HCT116 (cell line): ENCODE data around the gene DDX10. TPM values are rescaled to one million over a fixed set of nuclear protein-coding genes. Genes with fewer than 3 reads are reported as not detected.

Experiments used
- ATAC-seq: fragments of 200-7000 bp; cut with Tn5 transposase; 2 replicates; pipeline ENCODE4 v1.9.1; 2020; ENCODE audit warnings: mild to moderate bottlenecking, moderate library complexity
- BruUV-seq: library from RNA; stranded (reverse); fragments of 400-500 nt; replicated peaks from 2 replicates; lab custom pipeline; 2021; lab: Mats Ljungman, UMichigan
- CTCF ChIA-PET: fragments of 300-600 bp; sonication (Branson Sonifier 250); formaldehyde crosslinking; loops from one replicate; lab custom pipeline; 2021; ENCODE audit warnings: antibody characterized with exemption; lab: Charles Lee
- POLR2A ChIA-PET: fragments of 300-600, 350-600 bp; sonication (Branson Sonifier 250); formaldehyde crosslinking; loops from one replicate; lab custom pipeline; 2021; ENCODE audit warnings: antibody characterized with exemption; lab: Charles Lee
- RAD21 ChIA-PET, 2 experiments: fragments of 300-600 bp; sonication (Branson Sonifier 250); formaldehyde crosslinking; loops; one replicate each; lab custom pipeline; 2023; ENCODE audit warnings: low total read pairs in 2 of 2; ENCODE audit not compliant: uncharacterized antibody in 2 of 2, unreplicated experiment in 2 of 2, low non-redundant PET in 1 of 2; lab: Charles Lee
- DNase-seq: peaks from one replicate; pipeline ENCODE4 v3.0.0-alpha.2; 2010; ENCODE audit warnings: low read depth, low spot score
- H2AFZ ChIP-seq: fragments of 200-600 bp; shearing (Covaris generic), sonication (generic); 2 replicates; pipeline ENCODE4 v1.6.1; 2017; ENCODE audit warnings: low read depth, mixed run types, mixed read lengths, antibody characterized with exemption, low read length; ENCODE audit not compliant: poor library complexity, severe bottlenecking
- H3K27ac ChIP-seq: 2 replicates; pipeline ENCODE4 v1.5.1; 2012; ENCODE audit warnings: low read depth, low read length
- H3K27me3 ChIP-seq: fragments of 200-600 bp; sonication (generic); 2 replicates; pipeline ENCODE4 v1.6.1; 2016; ENCODE audit warnings: mixed run types, low read length, mixed read lengths; ENCODE audit not compliant: insufficient read depth
- H3K36me3 ChIP-seq, 2 experiments: fragments of 200-500 bp in 1 of 2; fragments of 200-600 bp in 1 of 2; sonication (Bioruptor generic) in 1 of 2; sonication (generic) in 1 of 2; 2 replicates each; pipeline versions ENCODE4 v1.5.1 to v1.6.1; 2014 to 2016; ENCODE audit warnings: low read length in 2 of 2, inconsistent platforms in 1 of 2, mixed read lengths in 1 of 2, mixed run types in 1 of 2; ENCODE audit not compliant: insufficient read depth in 2 of 2, control insufficient read depth in 1 of 2
- H3K4me1 ChIP-seq, 2 experiments: fragments of 200-600 bp in 1 of 2; sonication (generic) in 1 of 2; 2 replicates each; pipeline versions ENCODE4 v1.5.1 to v1.6.1; 2012 to 2017; ENCODE audit warnings: low read length in 2 of 2, inconsistent platforms in 1 of 2, mild to moderate bottlenecking in 1 of 2, mixed read lengths in 1 of 2, mixed run types in 1 of 2, moderate library complexity in 1 of 2; ENCODE audit not compliant: insufficient read depth in 2 of 2, control insufficient read depth in 1 of 2
- H3K4me2 ChIP-seq: fragments of 200-600 bp; sonication (generic); 2 replicates; pipeline ENCODE4 v1.6.1; 2017; ENCODE audit warnings: mixed run types, low read length, mixed read lengths
- H3K4me3 ChIP-seq, 2 experiments: fragments of 200-600 bp in 1 of 2; sonication (generic) in 1 of 2; replicated peaks in 1 of 2; 2 replicates each; pipeline ENCODE4 v1.5.1; 2011 to 2016; ENCODE audit warnings: low read length in 2 of 2, control low read depth in 1 of 2, low read depth in 1 of 2, mild to moderate bottlenecking in 1 of 2, mixed read lengths in 1 of 2, mixed run types in 1 of 2
- H3K79me2 ChIP-seq: fragments of 200-600 bp; sonication (generic); 2 replicates; pipeline ENCODE4 v1.6.1; 2017; ENCODE audit warnings: mild to moderate bottlenecking, mixed run types, low read length, moderate library complexity, mixed read lengths; ENCODE audit not compliant: insufficient read depth
- H3K9ac ChIP-seq: fragments of 200-600 bp; sonication (generic); 2 replicates; pipeline ENCODE4 v1.6.1; 2016; ENCODE audit warnings: low read length, mixed read lengths
- H3K9me2 ChIP-seq: fragments of 200-600 bp; sonication (generic), shearing (Covaris generic); 2 replicates; pipeline ENCODE4 v1.6.1; 2017; ENCODE audit warnings: mixed run types, mild to moderate bottlenecking, moderate library complexity; ENCODE audit not compliant: insufficient read depth
- H3K9me3 ChIP-seq, 2 experiments: fragments of 200-500 bp in 1 of 2; fragments of 200-600 bp in 1 of 2; sonication (Bioruptor generic) in 1 of 2; sonication (generic) in 1 of 2; 2 replicates each; pipeline ENCODE4 v1.6.1; 2014 to 2017; ENCODE audit warnings: low read length in 2 of 2, mixed read lengths in 2 of 2, inconsistent platforms in 1 of 2, low read depth in 1 of 2, mild to moderate bottlenecking in 1 of 2, mixed run types in 1 of 2, moderate library complexity in 1 of 2; ENCODE audit not compliant: control insufficient read depth in 1 of 2, insufficient read depth in 1 of 2
- H4K20me1 ChIP-seq: fragments of 200-600 bp; sonication (generic), shearing (Covaris generic); 2 replicates; pipeline ENCODE4 v1.6.1; 2017; ENCODE audit warnings: mixed run types, mild to moderate bottlenecking, moderate library complexity; ENCODE audit not compliant: insufficient read depth
- ATF3 ChIP-seq: IDR thresholded peaks from 2 replicates; pipeline ENCODE4 v1.6.1; 2012
- CBX3 ChIP-seq: IDR thresholded peaks from 2 replicates; pipeline ENCODE4 v1.6.1; 2012; ENCODE audit warnings: low read depth
- CEBPB ChIP-seq: IDR thresholded peaks from 2 replicates; pipeline ENCODE4 v1.6.1; 2012; ENCODE audit warnings: low read depth
- EGR1 ChIP-seq: IDR thresholded peaks from 2 replicates; pipeline ENCODE4 v1.6.1; 2012; ENCODE audit warnings: low read depth
- FOSL1 ChIP-seq: IDR thresholded peaks from 2 replicates; pipeline ENCODE4 v1.6.1; 2012; ENCODE audit warnings: low read depth
- JUND ChIP-seq: IDR thresholded peaks from 2 replicates; pipeline ENCODE4 v1.6.1; 2012
- MAX ChIP-seq: IDR thresholded peaks from 2 replicates; pipeline ENCODE4 v1.6.1; 2012
- RAD21 ChIP-seq: IDR thresholded peaks from 2 replicates; pipeline ENCODE4 v1.6.1; 2012; ENCODE audit warnings: low read depth, mild to moderate bottlenecking
- SIN3A ChIP-seq: IDR thresholded peaks from 2 replicates; pipeline ENCODE4 v1.6.1; 2012; ENCODE audit warnings: low read depth
- SP1 ChIP-seq: IDR thresholded peaks from 2 replicates; pipeline ENCODE4 v1.6.1; 2012; ENCODE audit warnings: low read depth
- SRF ChIP-seq: IDR thresholded peaks from 2 replicates; pipeline ENCODE4 v1.6.1; 2012; ENCODE audit warnings: low read depth
- TCF7L2 ChIP-seq: IDR thresholded peaks from 2 replicates; pipeline ENCODE4 v1.7.0; 2011; ENCODE audit warnings: borderline replicate concordance, inconsistent platforms; ENCODE audit not compliant: insufficient read depth, insufficient read length; ENCODE audit errors: extremely low read depth
- ZBTB33 ChIP-seq: IDR thresholded peaks from 2 replicates; pipeline ENCODE4 v1.6.1; 2011; ENCODE audit warnings: mild to moderate bottlenecking, low read length, moderate library complexity; ENCODE audit not compliant: insufficient replicate concordance; ENCODE audit errors: extremely low read depth
- intact Hi-C: fragments of 100-400 bp; cut with micrococcal nuclease; formaldehyde crosslinking; loops from 2 replicates; pipeline ENCODE4 v1.10.0; 2022
- total RNA-seq: library from RNA; stranded (reverse); gene quantifications from one replicate; pipeline ENCODE4 v1.2.1, GENCODE V29; 2021; ENCODE audit not compliant: unreplicated experiment

DDX10 gene
- total RNA-seq, 1 experiment from 2014 or later, result 66.5 TPM

- H3K4me2 ChIP-seq, result peak overlapping the region; percentile 77
These were observed 232.2 kb downstream of the DDX10 start for GRCh38 chr11:108897071-108897481.

More at GRCh38 chr11:108897071-108897481, 232.2 kb downstream of the DDX10 start:
- peak overlapping the region in 1 of 2 experiments; percentile 29; a peak in 2 of 4 replicates for H3K4me3 ChIP-seq
- H3K27ac ChIP-seq, result peak overlapping the region; percentile 97; the same call in 1 of the 2 replicates
- no peaks in the 10 kb centered on the region for H3K9me2 ChIP-seq
- H3K79me2 ChIP-seq, result peaks cover 18% of the 10 kb centered on the region
- no peaks in the 10 kb centered on the region for H3K9me3 ChIP-seq
- DNase-seq (peak; percentile 95), ATAC-seq (peak; percentile 83)
- H3K27me3 ChIP-seq, result no peaks in the 10 kb centered on the region
- TF ChIP-seq MAX (peak; percentile 59; the same call in 1 of the 2 replicates), RAD21 (0 out of 2 replicates have a peak, but pooled peaks have one; percentile 8), EGR1 (peak; percentile 22; the same call in 1 of the 2 replicates), JUND (peak; percentile 92), SIN3A (peak; percentile 64; the same call in 1 of the 2 replicates), CEBPB (peak; percentile 74), TCF7L2 (peak; percentile 98), SRF (peak; percentile 13), SP1 (peak; percentile 84), ATF3 (no peak), CBX3 (no peak; the same call in 1 of the 2 replicates), ZBTB33 (no peak), FOSL1 (peak; percentile 63)
- peaks cover 70 to 86% of the 10 kb centered on the region in 2 experiments for H3K4me1 ChIP-seq
- H3K9ac ChIP-seq, result peak overlapping the region; percentile 47; the same call in 1 of the 2 replicates
- no TSS peak for BruUV-seq
- ChIA-PET POLR2A (interaction anchor here (0.7 to 1.3 kb wide), 4 partner anchors 10 to 13 kb away, joined by 3 to 8 read pairs (median 3); no protein-coding TSS in a partner anchor), RAD21 (no interaction called here), CTCF (interaction anchor here (1.0 kb wide), 1 partner anchor 11 kb away, joined by 3 read pairs; no protein-coding TSS in a partner anchor)
- no peaks in the 10 kb centered on the region for H3K36me3 ChIP-seq
- no peak overlapping the region for H2AFZ ChIP-seq
- H4K20me1 ChIP-seq, result no peaks in the 10 kb centered on the region
- intact Hi-C loops, result no loop called here
